Ovary (tissue), 3 donors: ENCODE measurements around the gene LTBP2.

Experiments used
- CTCF ChIP-seq, 3 donors: fragments of 450-650 bp in 2 of 3; fragments of 200-600 bp in 1 of 3; IDR thresholded peaks; one replicate each; pipeline versions ENCODE4 v1.5.1 to v1.8.0; 2016 to 2022; ENCODE audit warnings: antibody characterized with exemption in 3 of 3, mild to moderate bottlenecking in 1 of 3
- POLR2A ChIP-seq: fragments of 450-650 bp; IDR thresholded peaks from one replicate; pipeline ENCODE4 v1.6.1; 2017; ENCODE audit warnings: antibody characterized with exemption, mild to moderate bottlenecking, moderate library complexity
- donor health status: DM: no; HTN: no; CAD: no.

DNA sequence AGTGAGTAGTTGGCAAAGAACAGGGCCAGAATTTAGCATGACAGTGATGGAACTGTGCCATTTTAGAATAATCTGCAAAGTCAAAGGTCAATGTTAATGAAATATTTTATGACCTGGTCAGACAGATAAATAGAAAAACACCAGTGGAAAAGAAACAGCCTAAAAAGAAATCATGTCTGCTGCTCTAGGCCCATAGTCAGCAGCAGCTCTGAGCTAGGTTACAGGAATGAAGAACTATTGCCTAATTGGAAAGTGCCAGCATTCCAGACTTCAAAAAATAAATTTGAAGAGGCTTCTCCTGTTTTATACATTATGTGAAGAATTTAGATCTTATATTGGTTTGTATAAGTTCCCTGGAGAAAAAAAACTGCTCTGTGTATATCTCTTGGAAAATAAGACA, 128.7 kb downstream of the LTBP2 start:
- no peak for TF ChIP-seq CTCF (IDR thresholded peaks at IDR 0.05)
- no peak for TF ChIP-seq POLR2A
